OCI-LY7 (cell line): ENCODE measurements around the gene SPG7. TPM values are rescaled to one million over a fixed set of nuclear protein-coding genes. Genes with fewer than 3 reads are reported as not detected.

Experiments used
- BruUV-seq: library from RNA; stranded (reverse); fragments of 400-500 nt; replicated peaks from 2 replicates; lab custom pipeline; 2021; lab: Mats Ljungman, UMichigan
- CTCF ChIA-PET: fragments of 300-600 bp; sonication (Branson Sonifier 250); formaldehyde crosslinking; loops from one replicate; lab custom pipeline; 2022; ENCODE audit warnings: antibody characterized with exemption; ENCODE audit not compliant: unreplicated experiment; lab: Charles Lee
- POLR2A ChIA-PET: fragments of 300-600 bp; sonication (Branson Sonifier 250); formaldehyde crosslinking; loops from one replicate; lab custom pipeline; 2022; ENCODE audit warnings: antibody characterized with exemption; lab: Charles Lee
- DNase-seq: peaks from one replicate; pipeline ENCODE4 v3.0.0-alpha.2; 2015; ENCODE audit warnings: low spot score
- H2AFZ ChIP-seq: fragments of 200-600 bp; sonication (generic), shearing (Covaris generic); 2 replicates; pipeline ENCODE4 v1.6.1; 2014; ENCODE audit warnings: mild to moderate bottlenecking, antibody characterized with exemption, low read length, moderate library complexity
- H3K27ac ChIP-seq: fragments of 200-600 bp; sonication (generic); 2 replicates; pipeline ENCODE4 v1.5.1; 2014; ENCODE audit warnings: mixed run types, low read depth, mild to moderate bottlenecking, moderate library complexity, low read length, inconsistent platforms; ENCODE audit not compliant: poor library complexity, severe bottlenecking
- H3K36me3 ChIP-seq: fragments of 200-600 bp; sonication (generic); 2 replicates; pipeline ENCODE4 v1.6.1; 2014; ENCODE audit warnings: mild to moderate bottlenecking, antibody characterized with exemption, low read length, moderate library complexity, mixed read lengths; ENCODE audit not compliant: insufficient read depth
- H3K4me1 ChIP-seq: fragments of 200-600 bp; sonication (generic); 2 replicates; pipeline ENCODE4 v1.5.1; 2014; ENCODE audit warnings: mild to moderate bottlenecking, low read length; ENCODE audit not compliant: insufficient read depth, poor library complexity, severe bottlenecking
- H3K4me2 ChIP-seq: fragments of 200-600 bp; sonication (generic); 2 replicates; pipeline ENCODE4 v1.6.1; 2014; ENCODE audit warnings: mild to moderate bottlenecking, low read length
- H3K4me3 ChIP-seq: fragments of 200-600 bp; sonication (generic); 2 replicates; pipeline ENCODE4 v1.5.1; 2014; ENCODE audit warnings: mild to moderate bottlenecking, low read depth, low read length; ENCODE audit not compliant: poor library complexity, severe bottlenecking
- H3K79me2 ChIP-seq: fragments of 200-600 bp; sonication (generic); 2 replicates; pipeline ENCODE4 v1.6.1; 2016; ENCODE audit warnings: low read depth, mild to moderate bottlenecking, low read length, moderate library complexity, mixed read lengths; ENCODE audit not compliant: insufficient read depth
- H3K9me2 ChIP-seq: fragments of 200-600 bp; sonication (generic); 2 replicates; pipeline ENCODE4 v1.6.1; 2016; ENCODE audit warnings: mild to moderate bottlenecking, low read length, mixed read lengths; ENCODE audit not compliant: insufficient read depth
- H3K9me3 ChIP-seq: fragments of 200-600 bp; sonication (generic); 2 replicates; pipeline ENCODE4 v1.6.1; 2014; ENCODE audit warnings: mild to moderate bottlenecking, mixed run types, low read length, mixed read lengths
- H4K20me1 ChIP-seq: fragments of 200-600 bp; sonication (generic); 2 replicates; pipeline ENCODE4 v1.6.1; 2014; ENCODE audit warnings: mild to moderate bottlenecking, antibody characterized with exemption, low read length, moderate library complexity, mixed read lengths; ENCODE audit not compliant: insufficient read depth
- EZH2phosphoT487 ChIP-seq: fragments of 200-600 bp; sonication (generic); IDR thresholded peaks from 2 replicates; pipeline ENCODE4 v1.6.1; 2018; ENCODE audit warnings: low read depth, borderline replicate concordance, mild to moderate bottlenecking, mixed run types, antibody characterized with exemption, low read length, moderate library complexity, mixed read lengths
- intact Hi-C: fragments of 100-400 bp; cut with micrococcal nuclease; formaldehyde crosslinking; loops from one replicate; pipeline ENCODE4 v1.10.0; 2022; ENCODE audit not compliant: unreplicated experiment
- total RNA-seq, 2 experiments: library from RNA; depleted of rRNA in 1 of 2; stranded (reverse); fragments of >200 nt in 1 of 2; shearing (Covaris generic) in 1 of 2; gene quantifications; 2 replicates each; pipeline ENCODE4 v1.2.3, GENCODE V29; 2014 to 2022
- TF ChIP-seq, protein P1 (sequence below): fragments of 200-600 bp; sonication (generic); conservative IDR thresholded peaks from 2 replicates; pipeline ENCODE4 v1.5.1; 2014; ENCODE audit warnings: mild to moderate bottlenecking, antibody characterized with exemption, low read length, moderate library complexity, mixed read lengths

SPG7 gene
- total RNA-seq, 2 experiments from 2014 or later: 92.7 to 121 TPM

DNA sequence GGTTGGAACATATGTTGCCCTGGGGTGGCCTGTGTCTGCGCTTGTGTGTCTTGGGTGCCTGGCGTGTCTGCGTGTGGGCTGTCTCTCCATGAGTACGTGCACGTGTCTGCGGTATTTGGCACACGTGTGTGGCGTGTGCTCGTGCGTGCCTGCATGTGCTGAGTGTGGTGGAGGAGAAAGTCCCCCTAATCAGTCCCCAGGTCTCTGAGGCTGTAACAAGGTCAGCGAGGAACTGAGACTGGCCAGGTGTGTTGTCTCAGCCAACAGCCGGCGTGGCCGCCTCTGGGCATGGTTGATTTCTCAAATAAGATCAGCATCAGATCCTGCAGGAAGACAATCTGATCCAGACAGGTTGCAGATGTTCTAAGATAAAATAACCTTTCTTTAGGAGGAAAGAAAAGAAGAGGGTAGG, 63.9 kb downstream of the SPG7 start:
- H3K27ac ChIP-seq: peak overlapping the region; percentile 29
- ChIA-PET CTCF (no interaction called here), POLR2A (interaction anchor here (0.6 kb wide), 1 partner anchor 293 kb away, joined by 3 read pairs; no protein-coding TSS in a partner anchor)
- TF ChIP-seq EZH2phosphoT487: no peak
- TF ChIP-seq, protein P1, sequence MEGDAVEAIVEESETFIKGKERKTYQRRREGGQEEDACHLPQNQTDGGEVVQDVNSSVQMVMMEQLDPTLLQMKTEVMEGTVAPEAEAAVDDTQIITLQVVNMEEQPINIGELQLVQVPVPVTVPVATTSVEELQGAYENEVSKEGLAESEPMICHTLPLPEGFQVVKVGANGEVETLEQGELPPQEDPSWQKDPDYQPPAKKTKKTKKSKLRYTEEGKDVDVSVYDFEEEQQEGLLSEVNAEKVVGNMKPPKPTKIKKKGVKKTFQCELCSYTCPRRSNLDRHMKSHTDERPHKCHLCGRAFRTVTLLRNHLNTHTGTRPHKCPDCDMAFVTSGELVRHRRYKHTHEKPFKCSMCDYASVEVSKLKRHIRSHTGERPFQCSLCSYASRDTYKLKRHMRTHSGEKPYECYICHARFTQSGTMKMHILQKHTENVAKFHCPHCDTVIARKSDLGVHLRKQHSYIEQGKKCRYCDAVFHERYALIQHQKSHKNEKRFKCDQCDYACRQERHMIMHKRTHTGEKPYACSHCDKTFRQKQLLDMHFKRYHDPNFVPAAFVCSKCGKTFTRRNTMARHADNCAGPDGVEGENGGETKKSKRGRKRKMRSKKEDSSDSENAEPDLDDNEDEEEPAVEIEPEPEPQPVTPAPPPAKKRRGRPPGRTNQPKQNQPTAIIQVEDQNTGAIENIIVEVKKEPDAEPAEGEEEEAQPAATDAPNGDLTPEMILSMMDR: no peak
- H3K9me2 ChIP-seq: no peaks in the 10 kb centered on the region
- H3K36me3 ChIP-seq: no peaks in the 10 kb centered on the region
- H3K9me3 ChIP-seq: no peaks in the 10 kb centered on the region
- no peaks in the 10 kb centered on the region for H3K79me2 ChIP-seq
- BruUV-seq: no TSS peak
- H3K4me1 ChIP-seq: peaks cover 23% of the 10 kb centered on the region
- no peak overlapping the region for H3K4me3 ChIP-seq
- intact Hi-C loops: loop anchor here (5.0 kb wide), 1 partner anchor 70 kb away; no protein-coding TSS in a partner anchor
- no peaks in the 10 kb centered on the region for H4K20me1 ChIP-seq
- peak overlapping the region; percentile 40; the same call in 1 of the 2 replicates for H3K4me2 ChIP-seq
- H2AFZ ChIP-seq: peak overlapping the region; percentile 3; the same call in 1 of the 2 replicates
- DNase-seq: peak; percentile 33

DNA sequence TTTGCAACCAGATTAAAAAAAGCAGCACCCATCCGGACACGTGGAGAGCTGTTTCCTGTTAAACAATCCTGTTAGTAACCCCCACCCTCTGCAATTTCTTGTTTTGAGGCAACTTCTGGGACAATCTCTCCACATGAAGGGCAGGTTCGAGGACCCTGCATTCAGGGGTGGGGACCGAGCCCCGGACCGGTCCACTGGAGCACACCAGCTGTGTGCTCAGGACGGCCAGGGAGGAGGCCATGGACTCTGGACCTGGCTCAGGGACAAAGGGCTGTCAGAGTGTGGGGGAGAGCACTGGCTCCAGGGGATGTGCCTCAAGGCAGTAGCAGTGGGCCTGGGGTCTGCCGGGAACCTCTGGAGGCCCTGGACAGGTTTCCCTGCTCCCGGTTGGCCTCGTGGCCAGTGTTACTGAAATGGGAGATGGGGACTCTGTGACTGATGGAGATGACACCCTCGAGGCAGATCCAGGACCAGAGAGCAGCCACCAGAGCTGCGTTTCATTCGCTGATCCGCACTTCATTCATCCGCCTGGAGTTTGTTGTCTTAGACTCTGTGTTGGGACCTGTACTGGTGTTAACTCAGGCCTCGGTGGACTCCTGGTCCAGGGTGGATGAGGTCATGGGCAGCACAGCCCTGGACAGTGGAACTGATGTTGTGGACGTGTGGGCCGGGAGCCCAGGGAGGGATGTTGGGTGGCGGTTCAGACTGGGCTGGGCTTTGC, 64.4 kb downstream of the SPG7 start:
- no peak for TF ChIP-seq EZH2phosphoT487
- TF ChIP-seq, protein P1: no peak
- Histone ChIP-seq H2AFZ (peak overlapping the region; percentile 3; the same call in 1 of the 2 replicates), H3K36me3 (no peaks in the 10 kb centered on the region), H3K4me1 (peaks cover 23% of the 10 kb centered on the region), H3K9me3 (no peaks in the 10 kb centered on the region), H3K4me3 (no peak overlapping the region), H3K9me2 (no peaks in the 10 kb centered on the region), H4K20me1 (no peaks in the 10 kb centered on the region), H3K4me2 (peak overlapping the region; percentile 40), H3K27ac (peak overlapping the region; percentile 29), H3K79me2 (no peaks in the 10 kb centered on the region)
- intact Hi-C loops: loop anchor here (5.0 kb wide), 1 partner anchor 70 kb away; no protein-coding TSS in a partner anchor
- ChIA-PET CTCF (no interaction called here), POLR2A (interaction anchor here (0.6 kb wide), 1 partner anchor 292 kb away, joined by 3 read pairs; no protein-coding TSS in a partner anchor)
- DNase-seq: no peak
- BruUV-seq: no TSS peak
